IMR-90 (cell line): ENCODE measurements around the gene ITPRID1. TPM values are rescaled to one million over a fixed set of nuclear protein-coding genes. Genes with fewer than 3 reads are reported as not detected.

ENCODE experiments used
- ATAC-seq: fragments of 200-7000 bp; cut with Tn5 transposase; 2 replicates; pipeline ENCODE4 v1.9.1; 2020; ENCODE audit warnings: low read depth, mild to moderate bottlenecking, moderate library complexity
- BruUV-seq: library from RNA; stranded (reverse); fragments of 400-500 nt; replicated peaks from 2 replicates; lab custom pipeline; 2021; lab: Mats Ljungman, UMichigan
- CTCF ChIA-PET: fragments of 300-600 bp; formaldehyde crosslinking; extraction: SDS; loops from one replicate; lab custom pipeline; 2021; ENCODE audit warnings: antibody characterized with exemption; lab: Yijun Ruan, JAX
- POLR2A ChIA-PET: fragments of 300-600 bp; sonication (Branson Sonifier 250); formaldehyde crosslinking; loops from one replicate; lab custom pipeline; 2022; ENCODE audit warnings: antibody characterized with exemption; ENCODE audit not compliant: unreplicated experiment; lab: Charles Lee
- DNase-seq: peaks from one replicate; pipeline ENCODE4 v3.0.0; 2013
- H2AFZ ChIP-seq: replicated peaks from 2 replicates; pipeline ENCODE3; 2013; ENCODE audit warnings: low read length, mild to moderate bottlenecking; ENCODE audit not compliant: poor library complexity
- H2AK5ac ChIP-seq: 2 replicates; pipeline ENCODE4 v1.6.1; 2013; ENCODE audit warnings: low read depth, low read length, inconsistent platforms
- H2AK9ac ChIP-seq: replicated peaks from 2 replicates; pipeline ENCODE3; 2013; ENCODE audit warnings: mild to moderate bottlenecking, low read depth, low read length, moderate library complexity; ENCODE audit not compliant: poor library complexity
- H2BK120ac ChIP-seq: 2 replicates; pipeline ENCODE4 v1.6.1; 2013; ENCODE audit warnings: low read depth, low read length, inconsistent platforms
- H2BK15ac ChIP-seq: 3 replicates; pipeline ENCODE4 v1.6.1; 2013; ENCODE audit warnings: low read depth, low read length, inconsistent platforms
- H2BK20ac ChIP-seq: 2 replicates; pipeline ENCODE4 v1.6.1; 2013; ENCODE audit warnings: low read depth, mild to moderate bottlenecking, inconsistent platforms, low read length, moderate library complexity
- H2BK5ac ChIP-seq: 2 replicates; pipeline ENCODE4 v1.6.1; 2013; ENCODE audit warnings: mild to moderate bottlenecking, low read depth, low read length, inconsistent platforms; ENCODE audit not compliant: poor library complexity, severe bottlenecking
- H3K14ac ChIP-seq: replicated peaks from 2 replicates; pipeline ENCODE4 v1.6.1; 2013; ENCODE audit warnings: low read depth, low read length, inconsistent platforms
- H3K18ac ChIP-seq: 2 replicates; pipeline ENCODE4 v1.6.1; 2013; ENCODE audit warnings: low read depth, low read length, control low read depth
- H3K23ac ChIP-seq: 2 replicates; pipeline ENCODE4 v1.6.1; 2013; ENCODE audit warnings: low read depth, low read length, inconsistent platforms
- H3K27ac ChIP-seq: 2 replicates; pipeline ENCODE4 v1.5.1; 2013; ENCODE audit warnings: mild to moderate bottlenecking, control low read depth, low read length; ENCODE audit not compliant: insufficient read depth
- H3K27me3 ChIP-seq: 2 replicates; pipeline ENCODE4 v1.6.1; 2013; ENCODE audit warnings: low read length; ENCODE audit not compliant: control insufficient read depth, insufficient read depth
- H3K36me3 ChIP-seq: 2 replicates; pipeline ENCODE4 v1.6.1; 2013; ENCODE audit warnings: low read length, mixed read lengths; ENCODE audit not compliant: control insufficient read depth, insufficient read depth
- H3K4ac ChIP-seq: 2 replicates; pipeline ENCODE4 v1.6.1; 2013; ENCODE audit warnings: low read depth, low read length, inconsistent platforms
- H3K4me1 ChIP-seq: 2 replicates; pipeline ENCODE4 v1.6.1; 2013; ENCODE audit warnings: low read length, mixed read lengths; ENCODE audit not compliant: control insufficient read depth, insufficient read depth
- H3K4me2 ChIP-seq: 2 replicates; pipeline ENCODE4 v1.6.1; 2013; ENCODE audit warnings: low read depth, mild to moderate bottlenecking, control low read depth, low read length, moderate library complexity
- H3K4me3 ChIP-seq: 2 replicates; pipeline ENCODE4 v1.5.1; 2013; ENCODE audit warnings: low read depth, mild to moderate bottlenecking, control low read depth, low read length, moderate library complexity; ENCODE audit not compliant: insufficient read depth
- H3K56ac ChIP-seq: 2 replicates; pipeline ENCODE4 v1.6.1; 2013; ENCODE audit warnings: low read length, inconsistent platforms; ENCODE audit not compliant: insufficient read depth; ENCODE audit errors: extremely low read depth
- H3K79me1 ChIP-seq, 2 experiments: 2 replicates each; pipeline ENCODE4 v1.6.1; 2013; ENCODE audit warnings: low read length in 2 of 2, inconsistent platforms in 1 of 2, low read depth in 1 of 2
- H3K9ac ChIP-seq: 2 replicates; pipeline ENCODE4 v1.6.1; 2013; ENCODE audit warnings: low read depth, low read length, control low read depth
- H3K9me1 ChIP-seq: 2 replicates; pipeline ENCODE4 v1.6.1; 2013; ENCODE audit warnings: low read length, inconsistent platforms; ENCODE audit not compliant: insufficient read depth
- H3K9me3 ChIP-seq: 2 replicates; pipeline ENCODE4 v1.6.1; 2013; ENCODE audit warnings: low read length; ENCODE audit not compliant: control insufficient read depth, insufficient read depth
- H4K20me1 ChIP-seq: 2 replicates; pipeline ENCODE4 v1.6.1; 2013; ENCODE audit warnings: low read length, inconsistent platforms; ENCODE audit not compliant: insufficient read depth
- H4K5ac ChIP-seq: 2 replicates; pipeline ENCODE4 v1.6.1; 2013; ENCODE audit warnings: mild to moderate bottlenecking, low read depth, low read length, control low read depth
- H4K8ac ChIP-seq, 2 experiments: 2 replicates each; pipeline ENCODE4 v1.6.1; 2013; ENCODE audit warnings: low read depth in 2 of 2, low read length in 2 of 2, control low read depth in 1 of 2, inconsistent platforms in 1 of 2
- H4K91ac ChIP-seq: 2 replicates; pipeline ENCODE4 v1.6.1; 2013; ENCODE audit warnings: low read depth, low read length, inconsistent platforms; ENCODE audit not compliant: insufficient read depth
- BHLHE40 ChIP-seq: fragments of 150-350 bp; IDR thresholded peaks from 2 replicates; pipeline ENCODE4 v1.6.1; 2016; ENCODE audit warnings: mild to moderate bottlenecking, low read depth, low read length
- CEBPB ChIP-seq: IDR thresholded peaks from 2 replicates; pipeline ENCODE4 v1.6.1; 2012; ENCODE audit warnings: low read depth, low read length, improper control_type of control experiment
- CHD1 ChIP-seq: IDR thresholded peaks from 2 replicates; pipeline ENCODE4 v1.6.1; 2012; ENCODE audit warnings: low read depth, low read length, improper control_type of control experiment
- FOS ChIP-seq: fragments of 150-350 bp; IDR thresholded peaks from 2 replicates; pipeline ENCODE4 v1.6.1; 2016; ENCODE audit warnings: low read depth, low read length
- MAFK ChIP-seq: IDR thresholded peaks from 2 replicates; pipeline ENCODE4 v1.6.1; 2012; ENCODE audit warnings: low read depth, low read length, improper control_type of control experiment
- MAZ ChIP-seq: IDR thresholded peaks from 2 replicates; pipeline ENCODE4 v1.6.1; 2012; ENCODE audit warnings: low read depth, mild to moderate bottlenecking, low read length, improper control_type of control experiment, moderate library complexity, borderline replicate concordance
- MXI1 ChIP-seq: IDR thresholded peaks from 2 replicates; pipeline ENCODE4 v1.6.1; 2012; ENCODE audit warnings: low read depth, mild to moderate bottlenecking, low read length, moderate library complexity, borderline replicate concordance
- NFE2L2 ChIP-seq: fragments of 150-350 bp; IDR thresholded peaks from 2 replicates; pipeline ENCODE4 v1.6.1; 2016; ENCODE audit warnings: low read depth, mild to moderate bottlenecking, low read length
- POLR2A ChIP-seq: IDR thresholded peaks from 2 replicates; pipeline ENCODE4 v1.6.1; 2012; ENCODE audit warnings: mild to moderate bottlenecking, low read depth, low read length
- RAD21 ChIP-seq: IDR thresholded peaks from 2 replicates; pipeline ENCODE4 v1.6.1; 2012; ENCODE audit warnings: low read length, improper control_type of control experiment
- RCOR1 ChIP-seq: IDR thresholded peaks from 2 replicates; pipeline ENCODE4 v1.6.1; 2012; ENCODE audit warnings: mild to moderate bottlenecking, low read length, improper control_type of control experiment; ENCODE audit not compliant: insufficient replicate concordance
- RFX5 ChIP-seq: IDR thresholded peaks from 2 replicates; pipeline ENCODE4 v1.8.0; 2012; ENCODE audit warnings: low read depth, mild to moderate bottlenecking, low read length, moderate library complexity
- SMC3 ChIP-seq: fragments of 150-350 bp; IDR thresholded peaks from 2 replicates; pipeline ENCODE4 v1.6.1; 2016; ENCODE audit warnings: low read depth, mild to moderate bottlenecking, antibody characterized with exemption, low read length, moderate library complexity
- USF2 ChIP-seq: fragments of 150-350 bp; IDR thresholded peaks from 2 replicates; pipeline ENCODE4 v1.6.1; 2017; ENCODE audit warnings: mild to moderate bottlenecking, antibody characterized with exemption, low read length, low read depth
- WGBS, 2 experiments: methylation state at CpG; one replicate each; pipeline versions ENCODE4 v1.1.5 to v1.1.7; 2013; ENCODE audit warnings: missing lambda C conversion rate in 2 of 2; ENCODE audit not compliant: insufficient read length in 1 of 2; ENCODE audit errors: extremely low coverage in 2 of 2; 5-methylcytosine and 5-hydroxymethylcytosine counted together
- dilution Hi-C: fragments of 300-500 bp; cut with HindIII; formaldehyde crosslinking; loops from one replicate; pipeline ENCODE4 v1.14.3; 2018; ENCODE audit warnings: low sequenced_read_pairs; ENCODE audit not compliant: unreplicated experiment
- in situ Hi-C: fragments of 300-500 bp; cut with MboI; formaldehyde crosslinking; loops from 3 replicates; pipeline ENCODE4 v1.14.3; 2019; ENCODE audit warnings: low sequenced_read_pairs, inconsistent platforms, mixed read lengths
- intact Hi-C: fragments of 100-400 bp; cut with micrococcal nuclease; formaldehyde crosslinking; loops from 2 replicates; pipeline ENCODE4 v1.10.0; 2022
- polyA plus RNA-seq, 3 experiments: library from polyadenylated mRNA; depleted of rRNA; stranded (reverse); fragments of >200 nt; gene quantifications; 2 replicates each; pipeline ENCODE4 v1.2.3, GENCODE V29; 2012; ENCODE audit warnings: low replicate concordance in 1 of 3
- total RNA-seq: library from RNA; depleted of rRNA; stranded (reverse); fragments of >200 nt; gene quantifications from 2 replicates; pipeline ENCODE4 v1.2.3, GENCODE V29; 2012
- TF ChIP-seq, protein P1 (sequence below): conservative IDR thresholded peaks from 2 replicates; pipeline ENCODE4 v1.5.1; 2012; ENCODE audit warnings: mild to moderate bottlenecking, low read depth, low read length, improper control_type of control experiment
- TF ChIP-seq, protein P2 (sequence below): fragments of 150-350 bp; IDR thresholded peaks from 2 replicates; pipeline ENCODE4 v1.6.1; 2016; ENCODE audit warnings: low read depth, mild to moderate bottlenecking, low read length, moderate library complexity, borderline replicate concordance

Gene ITPRID1
- total and polyA plus RNA-seq, 2 of the 4 experiments (the other 2 are of a cell fraction), result not detected

DNA sequence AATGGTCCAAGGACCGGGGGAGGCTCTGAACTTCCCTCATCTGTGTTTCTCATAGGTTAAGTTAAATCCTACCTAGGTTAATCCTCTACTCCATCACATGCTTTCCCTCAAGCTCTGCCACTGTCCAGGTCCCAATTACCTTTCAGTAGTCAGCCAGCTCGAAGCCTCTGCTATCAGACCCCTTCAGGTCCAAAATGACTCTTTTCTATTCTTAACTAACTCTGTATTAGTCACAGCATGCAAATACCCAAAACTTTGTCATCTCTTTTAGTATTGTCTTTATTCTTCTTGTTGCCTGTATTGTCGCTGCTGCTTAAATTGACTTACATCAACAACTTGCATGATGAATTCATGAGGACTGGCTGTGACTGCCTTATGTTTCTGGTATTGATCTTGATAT is 188.5 kb downstream of the ITPRID1 start:
- in situ Hi-C loops, result no loop called here
- no peaks in the 10 kb centered on the region for H3K79me1 ChIP-seq
- DNase-seq, result no peak

More for the DNA sequence above, 188.5 kb downstream of the ITPRID1 start:
- no TSS peak for BruUV-seq
- Histone ChIP-seq H3K9me1 (no peaks in the 10 kb centered on the region), H3K14ac (no peak overlapping the region), H2BK120ac (no peak overlapping the region), H4K8ac (no peak overlapping the region), H3K23ac (no peak overlapping the region), H3K9me3 (no peaks in the 10 kb centered on the region), H3K4ac (no peak overlapping the region), H2BK5ac (no peak overlapping the region), H3K56ac (no peak overlapping the region), H3K27me3 (no peaks in the 10 kb centered on the region; the same call in 1 of the 2 replicates), H2AFZ (no peak overlapping the region), H2BK20ac (no peak overlapping the region), H3K9ac (no peak overlapping the region), H4K91ac (no peak overlapping the region), H3K4me2 (no peak overlapping the region), H3K36me3 (no peaks in the 10 kb centered on the region), H4K5ac (no peak overlapping the region), H3K4me3 (no peak overlapping the region), H2AK5ac (no peak overlapping the region), H4K20me1 (no peaks in the 10 kb centered on the region), H3K27ac (no peak overlapping the region), H3K18ac (no peak overlapping the region), H2AK9ac (no peak overlapping the region), H3K4me1 (no peaks in the 10 kb centered on the region), H2BK15ac (no peak overlapping the region)
- WGBS, 2 experiments, result 0% methylated on average over 1 of the region's 3 CpGs; no CpG with 5 or more reads in 1 of the 2 experiments
- POLR2A ChIA-PET, result no interaction called here
- CTCF ChIA-PET, result no interaction called here
- dilution Hi-C loops, result no loop called here
- intact Hi-C loops, result no loop called here
- no peak for ATAC-seq
- TF ChIP-seq RFX5, result no peak
- TF ChIP-seq, protein P1, sequence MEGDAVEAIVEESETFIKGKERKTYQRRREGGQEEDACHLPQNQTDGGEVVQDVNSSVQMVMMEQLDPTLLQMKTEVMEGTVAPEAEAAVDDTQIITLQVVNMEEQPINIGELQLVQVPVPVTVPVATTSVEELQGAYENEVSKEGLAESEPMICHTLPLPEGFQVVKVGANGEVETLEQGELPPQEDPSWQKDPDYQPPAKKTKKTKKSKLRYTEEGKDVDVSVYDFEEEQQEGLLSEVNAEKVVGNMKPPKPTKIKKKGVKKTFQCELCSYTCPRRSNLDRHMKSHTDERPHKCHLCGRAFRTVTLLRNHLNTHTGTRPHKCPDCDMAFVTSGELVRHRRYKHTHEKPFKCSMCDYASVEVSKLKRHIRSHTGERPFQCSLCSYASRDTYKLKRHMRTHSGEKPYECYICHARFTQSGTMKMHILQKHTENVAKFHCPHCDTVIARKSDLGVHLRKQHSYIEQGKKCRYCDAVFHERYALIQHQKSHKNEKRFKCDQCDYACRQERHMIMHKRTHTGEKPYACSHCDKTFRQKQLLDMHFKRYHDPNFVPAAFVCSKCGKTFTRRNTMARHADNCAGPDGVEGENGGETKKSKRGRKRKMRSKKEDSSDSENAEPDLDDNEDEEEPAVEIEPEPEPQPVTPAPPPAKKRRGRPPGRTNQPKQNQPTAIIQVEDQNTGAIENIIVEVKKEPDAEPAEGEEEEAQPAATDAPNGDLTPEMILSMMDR, result no peak
- TF ChIP-seq BHLHE40, result no peak
- TF ChIP-seq MXI1, result no peak
- no peak for TF ChIP-seq MAZ
- TF ChIP-seq POLR2A, result no peak
- TF ChIP-seq MAFK, result no peak
- TF ChIP-seq, protein P2, sequence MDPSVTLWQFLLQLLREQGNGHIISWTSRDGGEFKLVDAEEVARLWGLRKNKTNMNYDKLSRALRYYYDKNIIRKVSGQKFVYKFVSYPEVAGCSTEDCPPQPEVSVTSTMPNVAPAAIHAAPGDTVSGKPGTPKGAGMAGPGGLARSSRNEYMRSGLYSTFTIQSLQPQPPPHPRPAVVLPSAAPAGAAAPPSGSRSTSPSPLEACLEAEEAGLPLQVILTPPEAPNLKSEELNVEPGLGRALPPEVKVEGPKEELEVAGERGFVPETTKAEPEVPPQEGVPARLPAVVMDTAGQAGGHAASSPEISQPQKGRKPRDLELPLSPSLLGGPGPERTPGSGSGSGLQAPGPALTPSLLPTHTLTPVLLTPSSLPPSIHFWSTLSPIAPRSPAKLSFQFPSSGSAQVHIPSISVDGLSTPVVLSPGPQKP, result no peak
- TF ChIP-seq NFE2L2, result no peak
- no peak for TF ChIP-seq SMC3
- no peak for TF ChIP-seq USF2
- TF ChIP-seq FOS, result no peak
- TF ChIP-seq RAD21, result no peak
- TF ChIP-seq CEBPB, result no peak
- TF ChIP-seq RCOR1, result no peak
- no peak for TF ChIP-seq CHD1
